Nephron (organoid): ENCODE results near the gene ARRB1.
A peak's percentile ranks its signal among the peaks of the same experiment; 100 is the strongest.

ENCODE experiments used
- H3K27ac Mint-ChIP-seq, 3 experiments: 2 replicates each; pipeline ENCODE4 v1.8.0; 2020; ENCODE audit warnings: mixed read lengths in 3 of 3, mild to moderate bottlenecking in 2 of 3, moderate library complexity in 1 of 3
- H3K27me3 Mint-ChIP-seq: 2 replicates; pipeline ENCODE4 v1.8.0; 2021; ENCODE audit warnings: low read depth, mild to moderate bottlenecking, moderate library complexity, mixed read lengths
- H3K36me3 Mint-ChIP-seq: 2 replicates; pipeline ENCODE4 v1.8.0; 2020; ENCODE audit warnings: low read depth, mixed read lengths
- H3K4me1 Mint-ChIP-seq: 2 replicates; pipeline ENCODE4 v1.8.0; 2020; ENCODE audit warnings: mixed read lengths
- H3K4me3 Mint-ChIP-seq, 3 experiments: 2 replicates each; pipeline ENCODE4 v1.8.0; 2020; ENCODE audit warnings: mild to moderate bottlenecking in 3 of 3, mixed read lengths in 3 of 3, moderate library complexity in 2 of 3
- H3K9me3 Mint-ChIP-seq: 2 replicates; pipeline ENCODE4 v1.8.0; 2020; ENCODE audit warnings: mixed read lengths
- CTCF ChIP-seq, 3 experiments: fragments of 200-600 bp; sonication (generic); IDR thresholded peaks; one replicate each; pipeline ENCODE4 v1.5.0; 2021; ENCODE audit warnings: antibody characterized with exemption in 3 of 3; ENCODE audit not compliant: unreplicated experiment in 3 of 3

ARRB1 gene

GRCh38 chr11:75324189-75324588 lies 27.3 kb downstream of the ARRB1 start:
- peaks cover 4% of the 10 kb centered on the region for H3K36me3 Mint-ChIP-seq
- no peak for TF ChIP-seq CTCF (IDR thresholded peaks at IDR 0.05; ENCODE audit: unreplicated experiment in 3 of 3)
- H3K4me3 Mint-ChIP-seq = no peak overlapping the region
- H3K27me3 Mint-ChIP-seq = peaks cover 4% of the 10 kb centered on the region
- peak overlapping the region; percentile 38 to 78 (median 44) for H3K27ac Mint-ChIP-seq
- H3K4me1 Mint-ChIP-seq = peaks cover 37% of the 10 kb centered on the region
- H3K9me3 Mint-ChIP-seq = no peaks in the 10 kb centered on the region

GRCh38 chr11:75323609-75324008 lies 27.9 kb downstream of the ARRB1 start:
- peak overlapping the region; percentile 44 to 78 (median 53) for H3K27ac Mint-ChIP-seq
- peaks cover 39% of the 10 kb centered on the region for H3K4me1 Mint-ChIP-seq
- no peak for TF ChIP-seq CTCF (IDR thresholded peaks at IDR 0.05; ENCODE audit: unreplicated experiment in 3 of 3)
- no peak overlapping the region for H3K4me3 Mint-ChIP-seq
- H3K27me3 Mint-ChIP-seq = peaks cover 4% of the 10 kb centered on the region
- peaks cover 4% of the 10 kb centered on the region for H3K36me3 Mint-ChIP-seq
- H3K9me3 Mint-ChIP-seq = no peaks in the 10 kb centered on the region

GRCh38 chr11:75320643-75321042 lies 30.8 kb downstream of the ARRB1 start:
- no peak for TF ChIP-seq CTCF (IDR thresholded peaks at IDR 0.05; ENCODE audit: unreplicated experiment in 3 of 3)
- H3K36me3 Mint-ChIP-seq = peaks cover 4% of the 10 kb centered on the region
- H3K27me3 Mint-ChIP-seq = peaks cover 8% of the 10 kb centered on the region
- peaks cover 33% of the 10 kb centered on the region for H3K4me1 Mint-ChIP-seq
- peak overlapping the region; percentile 83 to 96 (median 95) for H3K27ac Mint-ChIP-seq
- H3K4me3 Mint-ChIP-seq = peak overlapping the region in 1 of 3 experiments; percentile 6
- H3K9me3 Mint-ChIP-seq = no peaks in the 10 kb centered on the region

- peaks cover 4% of the 10 kb centered on the region for H3K36me3 Mint-ChIP-seq
- peaks cover 8% of the 10 kb centered on the region for H3K27me3 Mint-ChIP-seq
- peaks cover 38% of the 10 kb centered on the region for H3K4me1 Mint-ChIP-seq
- no peak for TF ChIP-seq CTCF (IDR thresholded peaks at IDR 0.05; ENCODE audit: unreplicated experiment in 3 of 3)
- no peaks in the 10 kb centered on the region for H3K9me3 Mint-ChIP-seq
- H3K27ac Mint-ChIP-seq = peak overlapping the region; percentile 83 to 96 (median 95)
- no peak overlapping the region for H3K4me3 Mint-ChIP-seq
Measured at GRCh38 chr11:75320046-75320618, 31.3 kb downstream of the ARRB1 start.

- Mint-ChIP-seq H3K36me3 (peaks cover 4% of the 10 kb centered on the region), H3K4me3 (no peak overlapping the region), H3K27me3 (peaks cover 8% of the 10 kb centered on the region), H3K27ac (peak overlapping the region; percentile 77 to 96 (median 95)), H3K4me1 (peaks cover 39% of the 10 kb centered on the region), H3K9me3 (no peaks in the 10 kb centered on the region)
- no peak for TF ChIP-seq CTCF (IDR thresholded peaks at IDR 0.05; ENCODE audit: unreplicated experiment in 3 of 3)
Measured at GRCh38 chr11:75319035-75319877, 32.2 kb downstream of the ARRB1 start.
